Epithelial cell of proximal tubule (primary cell): ENCODE measurements around the gene CHCHD4. TPM values are rescaled to one million over a fixed set of nuclear protein-coding genes. Genes with fewer than 3 reads are reported as not detected.

Experiments
- DNase-seq: peaks from one replicate; pipeline ENCODE4 v3.0.0-alpha.2; 2011; ENCODE audit warnings: low read depth
- H3K4me3 ChIP-seq: 2 replicates; pipeline ENCODE4 v1.5.1; 2011; ENCODE audit warnings: low read depth, mild to moderate bottlenecking, low read length
- total RNA-seq: library from RNA; depleted of rRNA; stranded (reverse); fragments of >200 nt; gene quantifications from 2 replicates; pipeline ENCODE4 v1.2.3, GENCODE V29; 2015
- TF ChIP-seq, protein P1 (sequence below): conservative IDR thresholded peaks from 2 replicates; pipeline ENCODE4 v1.5.1; 2012; ENCODE audit warnings: low read depth, mild to moderate bottlenecking, low read length

The CHCHD4 gene
- total RNA-seq, 1 donor from 2014 or later = 16.5 TPM

GRCh38 chr3:14150078-14150477, 25.4 kb upstream of the CHCHD4 start:
- DNase-seq = no peak
- TF ChIP-seq, protein P1, sequence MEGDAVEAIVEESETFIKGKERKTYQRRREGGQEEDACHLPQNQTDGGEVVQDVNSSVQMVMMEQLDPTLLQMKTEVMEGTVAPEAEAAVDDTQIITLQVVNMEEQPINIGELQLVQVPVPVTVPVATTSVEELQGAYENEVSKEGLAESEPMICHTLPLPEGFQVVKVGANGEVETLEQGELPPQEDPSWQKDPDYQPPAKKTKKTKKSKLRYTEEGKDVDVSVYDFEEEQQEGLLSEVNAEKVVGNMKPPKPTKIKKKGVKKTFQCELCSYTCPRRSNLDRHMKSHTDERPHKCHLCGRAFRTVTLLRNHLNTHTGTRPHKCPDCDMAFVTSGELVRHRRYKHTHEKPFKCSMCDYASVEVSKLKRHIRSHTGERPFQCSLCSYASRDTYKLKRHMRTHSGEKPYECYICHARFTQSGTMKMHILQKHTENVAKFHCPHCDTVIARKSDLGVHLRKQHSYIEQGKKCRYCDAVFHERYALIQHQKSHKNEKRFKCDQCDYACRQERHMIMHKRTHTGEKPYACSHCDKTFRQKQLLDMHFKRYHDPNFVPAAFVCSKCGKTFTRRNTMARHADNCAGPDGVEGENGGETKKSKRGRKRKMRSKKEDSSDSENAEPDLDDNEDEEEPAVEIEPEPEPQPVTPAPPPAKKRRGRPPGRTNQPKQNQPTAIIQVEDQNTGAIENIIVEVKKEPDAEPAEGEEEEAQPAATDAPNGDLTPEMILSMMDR = no peak
- no peak overlapping the region for H3K4me3 ChIP-seq

GRCh38 chr3:14148041-14148985, 23.6 kb upstream of the CHCHD4 start:
- no peak overlapping the region for H3K4me3 ChIP-seq
- no peak for DNase-seq
- TF ChIP-seq, protein P1 = peak; percentile 21

DNA sequence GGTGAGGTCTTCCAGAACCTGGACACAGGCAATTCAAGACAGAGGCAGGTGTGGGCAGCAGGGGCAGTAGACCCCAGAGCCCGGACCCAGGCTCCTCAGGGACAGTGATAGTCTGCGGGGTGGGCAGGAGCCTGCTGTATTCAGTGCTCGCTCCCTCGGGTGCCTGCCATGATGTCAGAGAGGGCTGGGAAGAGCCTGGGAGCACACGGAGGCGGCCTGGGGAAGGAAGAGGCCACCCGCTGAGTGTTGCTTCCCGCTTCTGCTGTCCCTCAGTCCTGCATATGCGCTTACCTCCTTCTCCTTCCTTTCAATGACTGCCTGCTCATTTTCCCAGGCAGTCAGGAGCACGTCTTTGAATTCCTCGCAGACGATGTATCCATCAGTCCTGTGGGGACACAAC, 22.9 kb upstream of the CHCHD4 start:
- no peak overlapping the region for H3K4me3 ChIP-seq
- no peak for DNase-seq
- TF ChIP-seq, protein P1 = no peak

DNA sequence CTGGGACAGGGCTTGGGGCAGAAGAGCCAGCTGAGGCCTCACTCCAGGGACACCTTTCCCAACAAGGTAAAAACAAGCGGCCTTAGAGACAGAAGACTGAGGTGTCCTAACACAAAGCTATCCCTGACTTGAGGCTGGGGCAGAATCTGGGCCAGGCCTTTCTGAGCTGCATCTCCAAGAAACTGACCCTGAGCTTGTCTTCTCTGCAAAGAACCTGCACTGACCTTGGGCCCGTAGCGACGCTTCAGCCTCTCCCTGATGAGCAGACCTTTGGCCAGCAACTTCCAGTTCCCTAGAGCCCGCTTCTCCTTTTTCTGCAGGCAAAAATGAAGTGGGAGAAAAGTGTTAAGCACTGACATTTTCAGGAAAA, 22.4 kb upstream of the CHCHD4 start:
- H3K4me3 ChIP-seq = no peak overlapping the region
- no peak for DNase-seq
- TF ChIP-seq, protein P1 = no peak

GRCh38 chr3:14146381-14147065, 21.9 kb upstream of the CHCHD4 start:
- TF ChIP-seq, protein P1 = no peak
- H3K4me3 ChIP-seq = no peak overlapping the region
- DNase-seq = no peak

- TF ChIP-seq, protein P1 = no peak
- DNase-seq = no peak
- no peak overlapping the region for H3K4me3 ChIP-seq
These were observed 21.2 kb upstream of the CHCHD4 start for GRCh38 chr3:14145670-14146380.
